B cell (primary cell): ENCODE results near the gene RIT2. TPM values are rescaled to one million over a fixed set of nuclear protein-coding genes. Genes with fewer than 3 reads are reported as not detected.

ENCODE experiments used
- ATAC-seq: fragments of 200-7000 bp; cut with Tn5 transposase; one replicate; pipeline ENCODE4 v1.10.0; 2021; ENCODE audit warnings: low read depth, mild to moderate bottlenecking, moderate number of reproducible peaks, moderate library complexity
- CTCF ChIA-PET: fragments of 350-600 bp; sonication (Branson Sonifier 250); formaldehyde crosslinking; loops from one replicate; lab custom pipeline; 2021; ENCODE audit warnings: antibody characterized with exemption, inconsistent platforms; lab: Charles Lee
- POLR2A ChIA-PET: fragments of 350-600 bp; sonication (Branson Sonifier 250); formaldehyde crosslinking; loops from one replicate; lab custom pipeline; 2021; ENCODE audit warnings: antibody characterized with exemption; lab: Charles Lee
- DNase-seq: peaks from one replicate; pipeline ENCODE4 v3.0.0; 2013
- H2AFZ ChIP-seq: 2 replicates; pipeline ENCODE4 v1.6.1; 2012; ENCODE audit warnings: mild to moderate bottlenecking, low read depth, low read length; ENCODE audit not compliant: insufficient read depth, poor library complexity, severe bottlenecking
- H3K27ac ChIP-seq, 2 donors: 1 replicate in 1 of 2; 2 replicates in 1 of 2; pipeline ENCODE4 v1.5.1; 2012 to 2013; ENCODE audit warnings: low read length in 2 of 2, mild to moderate bottlenecking in 2 of 2, moderate library complexity in 1 of 2
- H3K27me3 ChIP-seq, 4 experiments: fragments of 200-600 bp in 1 of 4; sonication (generic) in 1 of 4; replicated peaks in 1 of 4; 1 replicate in 2 of 4; 2 replicates in 2 of 4; pipeline versions ENCODE4 v1.6.1 to v1.7.0; 2013 to 2016; ENCODE audit warnings: low read length in 3 of 4, mild to moderate bottlenecking in 2 of 4, mixed read lengths in 1 of 4, moderate library complexity in 1 of 4; ENCODE audit not compliant: insufficient read depth in 4 of 4, control insufficient read depth in 3 of 4; ENCODE audit errors: control extremely low read depth in 1 of 4
- H3K36me3 ChIP-seq, 2 experiments: replicated peaks in 1 of 2; 1 replicate in 1 of 2; 2 replicates in 1 of 2; pipeline versions ENCODE4 v1.6.1 to v1.7.1; 2013; ENCODE audit warnings: low read length in 1 of 2; ENCODE audit not compliant: insufficient read depth in 2 of 2, control insufficient read depth in 1 of 2; ENCODE audit errors: control extremely low read depth in 1 of 2, extremely low read depth in 1 of 2
- H3K4me1 ChIP-seq, 2 donors: fragments of 200-600 bp in 1 of 2; sonication (generic) in 1 of 2; 1 replicate in 1 of 2; 2 replicates in 1 of 2; pipeline versions ENCODE4 v1.5.1 to v1.6.1; 2013 to 2017; ENCODE audit warnings: low read length in 2 of 2; ENCODE audit not compliant: control insufficient read depth in 2 of 2, insufficient read depth in 2 of 2
- H3K4me2 ChIP-seq: replicated peaks from 2 replicates; pipeline ENCODE3; 2012; ENCODE audit warnings: mild to moderate bottlenecking, low read depth, low read length; ENCODE audit not compliant: poor library complexity, severe bottlenecking
- H3K4me3 ChIP-seq, 5 experiments: fragments of 200-600 bp in 1 of 5; sonication (generic) in 1 of 5; 1 replicate in 3 of 5; 2 replicates in 2 of 5; pipeline versions ENCODE4 v1.5.1 to v1.7.0; 2011 to 2016; ENCODE audit warnings: low read length in 4 of 5, mild to moderate bottlenecking in 4 of 5, low read depth in 2 of 5, control low read depth in 1 of 5, moderate library complexity in 1 of 5; ENCODE audit not compliant: insufficient read depth in 1 of 5; ENCODE audit errors: control extremely low read depth in 1 of 5, extremely low read depth in 1 of 5
- H3K79me2 ChIP-seq: fragments of 200-600 bp; sonication (generic); one replicate; pipeline ENCODE4 v1.6.0; 2016; ENCODE audit warnings: low read length; ENCODE audit not compliant: control insufficient read depth, insufficient read depth
- H3K9ac ChIP-seq: fragments of 200-600 bp; sonication (generic); 2 replicates; pipeline ENCODE4 v1.6.1; 2017; ENCODE audit warnings: mild to moderate bottlenecking, low read length, moderate library complexity
- H3K9me3 ChIP-seq, 3 donors: one replicate each; pipeline versions ENCODE4 v1.6.1 to v1.7.1; 2013; ENCODE audit warnings: low read length in 2 of 3; ENCODE audit not compliant: control insufficient read depth in 2 of 3, insufficient read depth in 1 of 3; ENCODE audit errors: control extremely low read depth in 1 of 3
- H4K20me1 ChIP-seq: 2 replicates; pipeline ENCODE4 v1.6.0; 2012; ENCODE audit warnings: mild to moderate bottlenecking, low read length; ENCODE audit not compliant: insufficient read depth, control insufficient read depth, poor library complexity, severe bottlenecking
- H3K27ac Mint-ChIP-seq: one replicate; pipeline ENCODE4 v1.8.0; 2021; ENCODE audit warnings: mixed read lengths
- H3K27me3 Mint-ChIP-seq: one replicate; pipeline ENCODE4 v1.8.0; 2021; ENCODE audit warnings: mixed read lengths
- H3K4me1 Mint-ChIP-seq: one replicate; pipeline ENCODE4 v1.8.0; 2021; ENCODE audit warnings: mixed read lengths
- H3K4me3 Mint-ChIP-seq: one replicate; pipeline ENCODE4 v1.8.0; 2021; ENCODE audit warnings: mixed read lengths
- H3K9me3 Mint-ChIP-seq: one replicate; pipeline ENCODE4 v1.8.0; 2022; ENCODE audit warnings: mixed read lengths; ENCODE audit not compliant: insufficient read depth
- EZH2 ChIP-seq: IDR thresholded peaks from 2 replicates; pipeline ENCODE4 v1.6.1; 2012; ENCODE audit warnings: borderline replicate concordance, low read depth, mild to moderate bottlenecking, moderate library complexity, low read length; ENCODE audit not compliant: insufficient read depth, poor library complexity, severe bottlenecking
- WGBS: methylation state at CpG from one replicate; pipeline ENCODE4 v1.1.5; 2013; ENCODE audit warnings: missing lambda C conversion rate; ENCODE audit not compliant: insufficient coverage; 5-methylcytosine and 5-hydroxymethylcytosine counted together
- intact Hi-C: fragments of 100-400 bp; cut with micrococcal nuclease; formaldehyde crosslinking; loops from one replicate; pipeline ENCODE4 v1.10.0; 2022
- polyA plus RNA-seq: library from polyadenylated mRNA; depleted of rRNA; stranded (reverse); fragments of >200 nt; gene quantifications from 2 replicates; pipeline ENCODE4 v1.2.3, GENCODE V29; 2012
- total RNA-seq, 2 donors: library from RNA; stranded (reverse); fragments of 120-200 nt in 1 of 2; gene quantifications; 1 replicate in 1 of 2; 2 replicates in 1 of 2; pipeline versions ENCODE4 v1.2.3 to v1.2.4, GENCODE V29; 2013 to 2022
- TF ChIP-seq, protein P1 (sequence below): fragments of 200-600 bp; IDR thresholded peaks from one replicate; pipeline ENCODE4 v1.8.0; 2022; ENCODE audit warnings: antibody characterized with exemption, mild to moderate bottlenecking

RIT2 gene
- total and polyA plus RNA-seq, 2 donors (not counting 1 experiment from before 2014, with no cell fraction given) = not detected

DNA sequence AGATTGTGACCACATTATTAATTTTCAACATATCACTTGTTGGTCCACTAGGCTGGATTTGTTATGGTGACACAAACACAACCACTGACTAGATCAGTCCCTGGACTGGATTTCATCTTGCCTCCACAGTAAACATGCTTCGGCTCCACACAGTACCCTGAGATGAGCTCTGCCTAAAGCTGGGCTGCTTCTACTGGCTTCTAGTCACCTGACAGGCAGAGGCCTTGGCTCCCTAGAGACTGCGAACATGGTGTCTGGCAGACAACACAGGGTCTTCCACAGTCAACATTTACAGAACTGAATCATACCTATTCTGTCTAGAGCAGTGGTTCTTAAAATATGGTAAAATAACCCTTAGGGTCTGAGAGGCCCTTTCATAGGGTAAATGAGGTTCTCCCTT, 69.2 kb downstream of the RIT2 start:
- Histone ChIP-seq H3K36me3 (no peaks in the 10 kb centered on the region), H3K4me3 (no peak overlapping the region), H3K27me3 (no peaks in the 10 kb centered on the region), H2AFZ (no peak overlapping the region), H4K20me1 (no peaks in the 10 kb centered on the region), H3K27ac (no peak overlapping the region), H3K9me3 (no peaks in the 10 kb centered on the region), H3K9ac (no peak overlapping the region), H3K4me2 (no peak overlapping the region), H3K79me2 (no peaks in the 10 kb centered on the region), H3K4me1 (no peaks in the 10 kb centered on the region)
- Mint-ChIP-seq H3K9me3 (no peaks in the 10 kb centered on the region), H3K27me3 (no peaks in the 10 kb centered on the region), H3K4me3 (no peak overlapping the region), H3K27ac (no peak overlapping the region), H3K4me1 (no peaks in the 10 kb centered on the region)
- intact Hi-C loops = no loop called here
- ATAC-seq (no peak), DNase-seq (no peak)
- ChIA-PET POLR2A (no interaction called here), CTCF (no interaction called here)
- TF ChIP-seq, protein P1, sequence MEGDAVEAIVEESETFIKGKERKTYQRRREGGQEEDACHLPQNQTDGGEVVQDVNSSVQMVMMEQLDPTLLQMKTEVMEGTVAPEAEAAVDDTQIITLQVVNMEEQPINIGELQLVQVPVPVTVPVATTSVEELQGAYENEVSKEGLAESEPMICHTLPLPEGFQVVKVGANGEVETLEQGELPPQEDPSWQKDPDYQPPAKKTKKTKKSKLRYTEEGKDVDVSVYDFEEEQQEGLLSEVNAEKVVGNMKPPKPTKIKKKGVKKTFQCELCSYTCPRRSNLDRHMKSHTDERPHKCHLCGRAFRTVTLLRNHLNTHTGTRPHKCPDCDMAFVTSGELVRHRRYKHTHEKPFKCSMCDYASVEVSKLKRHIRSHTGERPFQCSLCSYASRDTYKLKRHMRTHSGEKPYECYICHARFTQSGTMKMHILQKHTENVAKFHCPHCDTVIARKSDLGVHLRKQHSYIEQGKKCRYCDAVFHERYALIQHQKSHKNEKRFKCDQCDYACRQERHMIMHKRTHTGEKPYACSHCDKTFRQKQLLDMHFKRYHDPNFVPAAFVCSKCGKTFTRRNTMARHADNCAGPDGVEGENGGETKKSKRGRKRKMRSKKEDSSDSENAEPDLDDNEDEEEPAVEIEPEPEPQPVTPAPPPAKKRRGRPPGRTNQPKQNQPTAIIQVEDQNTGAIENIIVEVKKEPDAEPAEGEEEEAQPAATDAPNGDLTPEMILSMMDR = no peak
- no peak for TF ChIP-seq EZH2
- 100% methylated on average over 1 of the region's 2 CpGs for WGBS

DNA sequence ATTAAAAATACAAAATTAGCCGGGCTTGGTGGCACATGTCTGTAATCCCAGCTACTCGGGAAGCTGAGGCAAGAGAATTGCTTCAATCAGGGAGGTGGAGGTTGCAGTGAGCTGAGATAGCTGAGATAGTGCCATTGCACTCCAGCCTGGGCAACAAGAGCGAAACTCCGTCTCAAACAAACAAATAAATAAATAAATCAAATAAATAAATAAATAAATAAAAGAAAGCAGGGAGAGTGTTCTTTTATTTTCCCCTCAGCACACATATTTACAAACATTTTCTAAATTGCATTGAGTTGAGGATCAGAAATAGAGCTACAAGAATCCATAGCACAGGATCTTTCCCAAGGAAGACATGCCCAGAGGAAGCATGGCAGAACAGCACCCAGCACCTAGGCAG, 71.9 kb downstream of the RIT2 start:
- Histone ChIP-seq H2AFZ (no peak overlapping the region), H3K4me3 (no peak overlapping the region), H4K20me1 (no peaks in the 10 kb centered on the region), H3K36me3 (no peaks in the 10 kb centered on the region), H3K4me1 (no peaks in the 10 kb centered on the region), H3K9me3 (no peaks in the 10 kb centered on the region), H3K27me3 (no peaks in the 10 kb centered on the region), H3K4me2 (no peak overlapping the region), H3K9ac (no peak overlapping the region), H3K27ac (no peak overlapping the region), H3K79me2 (no peaks in the 10 kb centered on the region)
- TF ChIP-seq, protein P1 = no peak
- no peak for TF ChIP-seq EZH2
- Mint-ChIP-seq H3K4me1 (no peaks in the 10 kb centered on the region), H3K9me3 (no peaks in the 10 kb centered on the region), H3K27me3 (no peaks in the 10 kb centered on the region), H3K27ac (no peak overlapping the region), H3K4me3 (no peak overlapping the region)
- ATAC-seq = no peak
- CTCF ChIA-PET = no interaction called here
- POLR2A ChIA-PET = no interaction called here
- no peak for DNase-seq
- intact Hi-C loops = no loop called here
- no CpG with 5 or more reads among the region's 4 CpGs for WGBS
